Measurements from ENCODE around the gene TBC1D10B. TPM values are rescaled to one million over a fixed set of nuclear protein-coding genes. Genes with fewer than 3 reads are reported as not detected.

Gene TBC1D10B
- total RNA-seq, 3 donors from 2014 or later, result 46.4 to 48.8 (median 47.5) TPM

GRCh38 chr16:30394592-30395154 lies 24.4 kb upstream of the TBC1D10B start:
- peaks cover 13% of the 10 kb centered on the region for H3K4me1 ChIP-seq (ENCODE audit: low read depth)
- intact Hi-C loops (cut with DNase I, micrococcal nuclease), result no loop called here
- ATAC-seq (no peak), DNase-seq (no peak)
- H3K9me3 ChIP-seq, result no peaks in the 10 kb centered on the region
- no peaks in the 10 kb centered on the region for H3K36me3 ChIP-seq (ENCODE audit: low read depth)
- TF ChIP-seq, protein P1, sequence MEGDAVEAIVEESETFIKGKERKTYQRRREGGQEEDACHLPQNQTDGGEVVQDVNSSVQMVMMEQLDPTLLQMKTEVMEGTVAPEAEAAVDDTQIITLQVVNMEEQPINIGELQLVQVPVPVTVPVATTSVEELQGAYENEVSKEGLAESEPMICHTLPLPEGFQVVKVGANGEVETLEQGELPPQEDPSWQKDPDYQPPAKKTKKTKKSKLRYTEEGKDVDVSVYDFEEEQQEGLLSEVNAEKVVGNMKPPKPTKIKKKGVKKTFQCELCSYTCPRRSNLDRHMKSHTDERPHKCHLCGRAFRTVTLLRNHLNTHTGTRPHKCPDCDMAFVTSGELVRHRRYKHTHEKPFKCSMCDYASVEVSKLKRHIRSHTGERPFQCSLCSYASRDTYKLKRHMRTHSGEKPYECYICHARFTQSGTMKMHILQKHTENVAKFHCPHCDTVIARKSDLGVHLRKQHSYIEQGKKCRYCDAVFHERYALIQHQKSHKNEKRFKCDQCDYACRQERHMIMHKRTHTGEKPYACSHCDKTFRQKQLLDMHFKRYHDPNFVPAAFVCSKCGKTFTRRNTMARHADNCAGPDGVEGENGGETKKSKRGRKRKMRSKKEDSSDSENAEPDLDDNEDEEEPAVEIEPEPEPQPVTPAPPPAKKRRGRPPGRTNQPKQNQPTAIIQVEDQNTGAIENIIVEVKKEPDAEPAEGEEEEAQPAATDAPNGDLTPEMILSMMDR (IDR thresholded peaks at IDR 0.05), result no peak
- peak overlapping the region; percentile 72 for H3K4me3 ChIP-seq

DNA sequence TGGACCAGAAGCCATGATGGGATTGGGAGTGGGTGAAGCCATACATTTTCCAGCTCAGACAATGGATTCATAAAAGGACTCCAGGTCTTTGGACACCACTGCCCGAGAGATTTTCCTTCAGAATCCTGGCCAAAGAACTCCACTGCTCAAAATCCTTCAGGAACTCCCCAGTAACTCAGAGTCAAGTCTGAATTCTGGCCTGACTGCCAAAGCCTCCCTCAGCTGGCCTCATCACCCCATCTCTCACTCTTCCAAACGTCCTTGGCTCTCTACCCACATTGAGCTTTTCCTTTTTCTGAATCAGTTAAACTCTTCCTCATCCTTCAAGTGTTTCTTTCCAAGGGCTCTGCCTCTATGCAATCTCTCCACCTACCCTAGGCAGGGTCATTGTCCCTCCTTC lies 13.2 kb upstream of the TBC1D10B start:
- Histone ChIP-seq H3K4me3 (no peak overlapping the region), H3K4me1 (ENCODE audit: low read depth) (peaks cover 5% of the 10 kb centered on the region), H3K9me3 (no peaks in the 10 kb centered on the region), H3K36me3 (ENCODE audit: low read depth) (no peaks in the 10 kb centered on the region)
- TF ChIP-seq, protein P1 (IDR thresholded peaks at IDR 0.05), result no peak
- DNase-seq (no peak), ATAC-seq (no peak)
- intact Hi-C loops (cut with DNase I, micrococcal nuclease), result no loop called here

- ATAC-seq (peak; percentile 7), DNase-seq (peak; percentile 58 to 84 (median 66))
- TF ChIP-seq, protein P1 (IDR thresholded peaks at IDR 0.05), result no peak
- Histone ChIP-seq H3K4me1 (ENCODE audit: low read depth) (peaks cover 5% of the 10 kb centered on the region), H3K4me3 (no peak within 1 kb of the TSS), H3K36me3 (ENCODE audit: low read depth) (no peaks in the 10 kb centered on the region), H3K9me3 (no peaks in the 10 kb centered on the region)
- intact Hi-C loops (cut with DNase I, micrococcal nuclease), result no loop called here
Measured at GRCh38 chr16:30382111-30382881, 12.0 kb upstream of the TBC1D10B start, which contains the start of gene SEPTIN1. SEPTIN1 (minus strand) TSS chr16:30382561; CDS start chr16:30382542, 19 bp downstream.

GRCh38 chr16:30381291-30382041 lies 11.2 kb upstream of the TBC1D10B start:
- TF ChIP-seq, protein P1 (IDR thresholded peaks at IDR 0.05), result no peak
- H3K4me3 ChIP-seq, result no peak overlapping the region
- no peaks in the 10 kb centered on the region for H3K36me3 ChIP-seq (ENCODE audit: low read depth)
- no peak for DNase-seq
- intact Hi-C loops (cut with DNase I, micrococcal nuclease), result no loop called here
- H3K9me3 ChIP-seq, result no peaks in the 10 kb centered on the region
- no peak for ATAC-seq
- H3K4me1 ChIP-seq (ENCODE audit: low read depth), result peaks cover 11% of the 10 kb centered on the region

GRCh38 chr16:30380803-30381208 lies 10.5 kb upstream of the TBC1D10B start:
- DNase-seq (no peak), ATAC-seq (no peak)
- no peak overlapping the region for H3K4me3 ChIP-seq
- no peaks in the 10 kb centered on the region for H3K9me3 ChIP-seq
- peaks cover 11% of the 10 kb centered on the region for H3K4me1 ChIP-seq (ENCODE audit: low read depth)
- no peaks in the 10 kb centered on the region for H3K36me3 ChIP-seq (ENCODE audit: low read depth)
- intact Hi-C loops (cut with DNase I, micrococcal nuclease), result no loop called here
- TF ChIP-seq, protein P1 (IDR thresholded peaks at IDR 0.05), result no peak

Data from mucosa of descending colon (tissue), 3 donors.